K562 (cell line): Measurements from ENCODE around the gene CXCL9. TPM values are rescaled to one million over a fixed set of nuclear protein-coding genes. Genes with fewer than 3 reads are reported as not detected.

Source experiments
- ATAC-seq: fragments of 200-7000 bp; cut with Tn5 transposase; 3 replicates; pipeline ENCODE4 v1.9.1; 2020; ENCODE audit warnings: moderate library complexity
- BruUV-seq: library from RNA; stranded (reverse); fragments of 400-500 nt; replicated peaks from 2 replicates; lab custom pipeline; 2021; lab: Mats Ljungman, UMichigan
- CTCF ChIA-PET: fragments of 300-600 bp; formaldehyde crosslinking; extraction: SDS; loops from one replicate; lab custom pipeline; 2021; ENCODE audit warnings: low intra/inter-chr PET ratio; lab: Yijun Ruan, JAX
- POLR2A ChIA-PET: fragments of 300-600, 350-650 bp; sonication (Branson Sonifier 250); formaldehyde crosslinking; extraction: SDS; loops from one replicate; lab custom pipeline; 2021; ENCODE audit warnings: antibody characterized with exemption, inconsistent platforms; lab: Yijun Ruan, JAX
- DNase-seq, 4 experiments: peaks; one replicate each; pipeline versions ENCODE4 v3.0.0 to v3.0.0-alpha.2; 2011 to 2018; ENCODE audit warnings: low spot score in 3 of 4, mixed read lengths in 3 of 4; ENCODE audit errors: extremely low read depth in 1 of 4
- FAIRE-seq: peaks from 2 replicates; lab custom pipeline; 2011; peaks lifted over from hg19 to GRCh38; lab: Jason Lieb, UNC
- H2AFZ ChIP-seq: 2 replicates; pipeline ENCODE4 v1.6.0; 2011; ENCODE audit warnings: low read depth, low read length, control low read depth, inconsistent platforms
- H3K27ac ChIP-seq: fragments of 200-600 bp; 3 replicates; pipeline ENCODE4 v1.8.0; 2011; ENCODE audit warnings: low read depth, mild to moderate bottlenecking, control low read depth, inconsistent platforms, low read length, moderate library complexity, mixed read lengths; ENCODE audit errors: extremely low read depth
- H3K27me3 ChIP-seq, 2 experiments: fragments of 300-600 bp in 1 of 2; 2 replicates in 1 of 2; 3 replicates in 1 of 2; pipeline versions ENCODE4 v1.6.0 to v1.8.0; 2011; ENCODE audit warnings: inconsistent platforms in 2 of 2, low read length in 2 of 2, mild to moderate bottlenecking in 1 of 2, mixed read lengths in 1 of 2, moderate library complexity in 1 of 2; ENCODE audit not compliant: control insufficient read depth in 2 of 2, insufficient read depth in 2 of 2
- H3K36me3 ChIP-seq: fragments of 300-600 bp; 3 replicates; pipeline ENCODE4 v1.8.0; 2011; ENCODE audit warnings: mild to moderate bottlenecking, low read length, inconsistent platforms; ENCODE audit not compliant: control insufficient read depth, insufficient read depth
- H3K4me1 ChIP-seq, 2 experiments: fragments of 200-600 bp in 1 of 2; replicated peaks in 1 of 2; 2 replicates in 1 of 2; 3 replicates in 1 of 2; pipeline versions ENCODE4 v1.5.1 to v1.8.0; 2011; ENCODE audit warnings: inconsistent platforms in 2 of 2, low read length in 2 of 2, mild to moderate bottlenecking in 1 of 2, mixed read lengths in 1 of 2, moderate library complexity in 1 of 2; ENCODE audit not compliant: control insufficient read depth in 2 of 2, insufficient read depth in 2 of 2
- H3K4me2 ChIP-seq: 2 replicates; pipeline ENCODE4 v1.6.1; 2011; ENCODE audit warnings: low read length, control low read depth, inconsistent platforms, mixed read lengths; ENCODE audit not compliant: insufficient read depth
- H3K4me3 ChIP-seq: fragments of 200-600 bp; sonication (generic), shearing (Covaris generic); 2 replicates; pipeline ENCODE4 v1.5.1; 2016; ENCODE audit warnings: control low read depth, inconsistent platforms
- H3K79me2 ChIP-seq: fragments of 200-600 bp; 3 replicates; pipeline ENCODE4 v1.8.0; 2011; ENCODE audit warnings: low read length, inconsistent platforms; ENCODE audit not compliant: control insufficient read depth, insufficient read depth
- H3K9ac ChIP-seq, 2 experiments: 2 replicates each; pipeline versions ENCODE4 v1.6.0 to v1.6.1; 2011; ENCODE audit warnings: low read depth in 2 of 2, low read length in 2 of 2, control low read depth in 1 of 2, inconsistent platforms in 1 of 2, mild to moderate bottlenecking in 1 of 2, mixed read lengths in 1 of 2; ENCODE audit not compliant: insufficient read depth in 1 of 2
- H3K9me1 ChIP-seq: one replicate; pipeline ENCODE4 v1.6.0; 2011; ENCODE audit warnings: inconsistent platforms, mild to moderate bottlenecking, low read length, moderate library complexity; ENCODE audit not compliant: control insufficient read depth, insufficient read depth
- H3K9me3 ChIP-seq: replicated peaks from 2 replicates; pipeline ENCODE4 v1.5.1; 2011; ENCODE audit warnings: low read depth, low read length, inconsistent platforms; ENCODE audit not compliant: control insufficient read depth, insufficient read depth
- H4K20me1 ChIP-seq: replicated peaks from 2 replicates; pipeline ENCODE4 v1.6.1; 2011; ENCODE audit warnings: low read length, inconsistent platforms, mixed read lengths; ENCODE audit not compliant: control insufficient read depth, insufficient read depth
- BACH1 ChIP-seq: fragments of 200-800 bp; sonication (Bioruptor generic); IDR thresholded peaks from 2 replicates; pipeline ENCODE4 v1.6.1; 2016; ENCODE audit warnings: missing genetic modification characterization, missing compliant biosample characterization
- BMI1 ChIP-seq: fragments of 150-350 bp; IDR thresholded peaks from 2 replicates; pipeline ENCODE4 v1.6.1; 2014; ENCODE audit warnings: low read length
- C11orf30 ChIP-seq: fragments of 450-650 bp; IDR thresholded peaks from 2 replicates; pipeline ENCODE4 v1.6.1; 2016; ENCODE audit warnings: low read depth, mild to moderate bottlenecking
- HIVEP1 ChIP-seq: fragments of 250-450 bp; sonication (Bioruptor Pico); IDR thresholded peaks from 2 replicates; pipeline ENCODE4 v1.4.0; 2020; ENCODE audit warnings: mild to moderate bottlenecking
- MAFG ChIP-seq: fragments of 450-650 bp; conservative IDR thresholded peaks from 2 replicates; pipeline ENCODE4 v1.6.1; 2016; ENCODE audit warnings: missing genetic modification characterization, missing compliant biosample characterization
- NFE2 ChIP-seq: IDR thresholded peaks from 2 replicates; pipeline ENCODE4 v1.6.1; 2014; ENCODE audit warnings: antibody characterized with exemption, low read depth
- PHF8 ChIP-seq: fragments of 200-600 bp; sonication (generic); IDR thresholded peaks from 2 replicates; pipeline ENCODE4 v1.6.1; 2012; ENCODE audit warnings: mixed run types, mild to moderate bottlenecking, inconsistent platforms, low read length, moderate library complexity, borderline replicate concordance
- THAP12 ChIP-seq: fragments of 250-450 bp; sonication (Bioruptor Pico); IDR thresholded peaks from 2 replicates; pipeline ENCODE4 v1.9.0; 2021; ENCODE audit warnings: mild to moderate bottlenecking, inconsistent platforms
- ZNF316 ChIP-seq: fragments of 450-650 bp; IDR thresholded peaks from 2 replicates; pipeline ENCODE4 v1.6.1; 2016
- ZNF830 ChIP-seq: fragments of 250-450 bp; sonication (Bioruptor Pico); IDR thresholded peaks from 2 replicates; pipeline ENCODE4 v1.5.0; 2021; ENCODE audit warnings: mild to moderate bottlenecking
- WGBS: fragments of 100-300 bp; shearing (Covaris generic); methylation state at CpG from one replicate; pipeline ENCODE4 v1.1.6; 2016; ENCODE audit warnings: low coverage, mixed read lengths; ENCODE audit not compliant: insufficient coverage; ENCODE audit errors: missing lambda C conversion rate; 5-methylcytosine and 5-hydroxymethylcytosine counted together
- in situ Hi-C: fragments of 300-500 bp; cut with MboI; formaldehyde crosslinking; loops from 4 replicates; pipeline ENCODE4 v1.15.0; 2018; ENCODE audit warnings: inconsistent platforms, mixed read lengths
- intact Hi-C: fragments of 100-400 bp; cut with micrococcal nuclease; formaldehyde crosslinking; loops from 2 replicates; pipeline ENCODE4 v1.14.2; 2022
- polyA plus RNA-seq, 8 experiments: library from polyadenylated mRNA; depleted of rRNA in 4 of 8; stranded (reverse) in 5 of 8; unstranded in 3 of 8; fragments of >200 nt; fragmentation: Nextera tagmentation in 2 of 8; fragmentation: Illumina TruSeq in 1 of 8; extraction: Ambion mirVana in 2 of 8; extraction: Trizol in 1 of 8; gene quantifications; 2 replicates each; pipeline versions ENCODE4 v1.2.1 to v1.2.3, GENCODE V29; 2011 to 2014; ENCODE audit warnings: inconsistent platforms in 1 of 8, missing spikeins in 1 of 8
- total RNA-seq, 7 experiments: library from RNA; depleted of rRNA in 6 of 7; stranded (reverse); fragments of >200 nt in 6 of 7; fragmentation: Illumina TruSeq in 2 of 7; extraction: Trizol in 2 of 7; gene quantifications; 2 replicates each; pipeline versions ENCODE4 v1.2.1 to v1.2.3, GENCODE V29; 2011 to 2021; ENCODE audit warnings: low replicate concordance in 1 of 7

CXCL9 gene
- total and polyA plus RNA-seq, 9 of the 15 experiments (the other 6 are each of a cell fraction or from before 2014, with no cell fraction given) = not detected

GRCh38 chr4:76017056-76017686 lies 9.9 kb upstream of the CXCL9 start (continued):
- no peak for TF ChIP-seq THAP12
- no peak for TF ChIP-seq ZNF830 (CRISPR knock-in tag)
- TF ChIP-seq PHF8 = no peak
- no peak for TF ChIP-seq BMI1

- Histone ChIP-seq H3K4me1 (peaks cover 0 to under 1% of the 10 kb centered on the region in 2 experiments; a peak in 3 of 5 replicates), H3K9ac (no peak overlapping the region), H3K9me1 (no peaks in the 10 kb centered on the region), H3K27ac (no peak overlapping the region), H3K4me3 (no peak overlapping the region), H4K20me1 (no peaks in the 10 kb centered on the region), H3K4me2 (no peak overlapping the region), H3K9me3 (no peaks in the 10 kb centered on the region), H3K36me3 (no peaks in the 10 kb centered on the region), H2AFZ (no peak overlapping the region), H3K27me3 (peaks cover 0 to 4% of the 10 kb centered on the region in 2 experiments; a peak in 1 of 5 replicates), H3K79me2 (no peaks in the 10 kb centered on the region)
- ChIA-PET POLR2A (interaction anchor here (0.6 to 1.4 kb wide), 3 partner anchors 9 to 631 kb away, joined by 3 to 4 read pairs (median 3); no protein-coding TSS in a partner anchor), CTCF (no interaction called here)
- FAIRE-seq (no peak), DNase-seq (peak in 1 of 4 experiments; percentile 21), ATAC-seq (peak; percentile 64)
- no TSS peak for BruUV-seq
- intact Hi-C loops (no loop called here), in situ Hi-C loops (no loop called here)
- WGBS = 8% methylated on average over 2 of the region's 2 CpGs
- TF ChIP-seq ZNF316 (peak; percentile 77), HIVEP1 (CRISPR knock-in tag) (no peak), C11orf30 (peak; percentile 73), BACH1 (tag) (peak; percentile 71; the same call in 1 of the 2 replicates), NFE2 (peak; percentile 59), MAFG (peak; percentile 21; the same call in 1 of the 2 replicates)
Observed at GRCh38 chr4:76016393-76016792, 9.1 kb upstream of the CXCL9 start.
